Panc1 (cell line): ENCODE results near the gene CANT1. TPM values are rescaled to one million over a fixed set of nuclear protein-coding genes. Genes with fewer than 3 reads are reported as not detected.
A peak's percentile ranks its signal among the peaks of the same experiment; 100 is the strongest.

ENCODE experiments used
- ATAC-seq: fragments of 200-7000 bp; cut with Tn5 transposase; 2 replicates; pipeline ENCODE4 v1.9.1; 2020; ENCODE audit warnings: mild to moderate bottlenecking, moderate library complexity
- BruUV-seq: library from RNA; stranded (reverse); fragments of 400-500 nt; replicated peaks from 2 replicates; lab custom pipeline; 2021; lab: Mats Ljungman, UMichigan
- CTCF ChIA-PET: fragments of 300-600 bp; sonication (Branson Sonifier 250); formaldehyde crosslinking; loops from one replicate; lab custom pipeline; 2022; ENCODE audit warnings: antibody characterized with exemption; lab: Charles Lee
- POLR2A ChIA-PET: fragments of 300-600 bp; sonication (Branson Sonifier 250); formaldehyde crosslinking; loops from one replicate; lab custom pipeline; 2022; ENCODE audit warnings: antibody characterized with exemption; lab: Charles Lee
- DNase-seq: peaks from one replicate; pipeline ENCODE4 v3.0.0-alpha.2; 2010; ENCODE audit warnings: low read depth, low spot score
- H3K27ac ChIP-seq: 2 replicates; pipeline ENCODE4 v1.5.1; 2011; ENCODE audit warnings: mild to moderate bottlenecking, low read length, inconsistent platforms
- H3K27me3 ChIP-seq: fragments of 200-500 bp; sonication (Bioruptor generic); 2 replicates; pipeline ENCODE4 v1.6.0; 2014; ENCODE audit warnings: low read length, inconsistent platforms; ENCODE audit not compliant: control insufficient read depth, insufficient read depth
- H3K36me3 ChIP-seq: fragments of 200-500 bp; sonication (Bioruptor generic); 2 replicates; pipeline ENCODE4 v1.5.1; 2014; ENCODE audit warnings: inconsistent platforms, mild to moderate bottlenecking, low read length, moderate library complexity; ENCODE audit not compliant: control insufficient read depth, insufficient read depth
- H3K4me1 ChIP-seq: 2 replicates; pipeline ENCODE4 v1.5.1; 2011; ENCODE audit warnings: inconsistent platforms, mild to moderate bottlenecking, low read length, moderate library complexity; ENCODE audit not compliant: control insufficient read depth, insufficient read depth
- H3K4me3 ChIP-seq, 2 experiments: 2 replicates each; pipeline ENCODE4 v1.5.1; 2011 to 2012; ENCODE audit warnings: low read depth in 2 of 2, low read length in 2 of 2, mild to moderate bottlenecking in 2 of 2, inconsistent platforms in 1 of 2, moderate library complexity in 1 of 2
- H3K9me3 ChIP-seq: fragments of 200-500 bp; sonication (Bioruptor generic); 2 replicates; pipeline ENCODE4 v1.5.1; 2014; ENCODE audit warnings: low read depth, mild to moderate bottlenecking, inconsistent platforms, low read length, moderate library complexity; ENCODE audit not compliant: control insufficient read depth, insufficient read depth
- POLR2AphosphoS5 ChIP-seq: IDR thresholded peaks from 2 replicates; pipeline ENCODE4 v1.6.1; 2012; ENCODE audit warnings: mild to moderate bottlenecking, low read depth, low read length, moderate library complexity
- SIN3A ChIP-seq: IDR thresholded peaks from 2 replicates; pipeline ENCODE4 v1.6.1; 2012; ENCODE audit warnings: low read depth, mild to moderate bottlenecking, low read length, moderate library complexity, borderline replicate concordance; ENCODE audit not compliant: insufficient read depth
- TCF7L2 ChIP-seq: IDR thresholded peaks from 2 replicates; pipeline ENCODE4 v1.6.1; 2011; ENCODE audit warnings: mild to moderate bottlenecking, low read depth, low read length, inconsistent platforms
- in situ Hi-C: cut with HindIII; loops from 2 replicates; pipeline ENCODE4 v1.10.0; 2016; ENCODE audit warnings: low sequenced_read_pairs, low pct_unique_long_range_greater_than_20kb
- intact Hi-C: fragments of 100-400 bp; cut with micrococcal nuclease; formaldehyde crosslinking; loops from one replicate; pipeline ENCODE4 v1.10.0; 2022; ENCODE audit not compliant: unreplicated experiment
- total RNA-seq: library from RNA; stranded (reverse); gene quantifications from one replicate; pipeline ENCODE4 v1.2.1, GENCODE V29; 2021; ENCODE audit not compliant: unreplicated experiment
- TF ChIP-seq, protein P1 (sequence below), 2 experiments: IDR thresholded peaks; 2 replicates each; pipeline ENCODE4 v1.6.1; 2011 to 2012; ENCODE audit warnings: low read depth in 2 of 2, control low read depth in 1 of 2, low read length in 1 of 2, mild to moderate bottlenecking in 1 of 2, moderate library complexity in 1 of 2; ENCODE audit not compliant: insufficient read depth in 1 of 2
- TF ChIP-seq, protein P2 (sequence below): fragments of 450-650 bp; IDR thresholded peaks from 2 replicates; pipeline ENCODE4 v1.5.1; 2017; ENCODE audit warnings: mild to moderate bottlenecking

Gene CANT1
- total RNA-seq, 1 experiment from 2014 or later, result 160 TPM

DNA sequence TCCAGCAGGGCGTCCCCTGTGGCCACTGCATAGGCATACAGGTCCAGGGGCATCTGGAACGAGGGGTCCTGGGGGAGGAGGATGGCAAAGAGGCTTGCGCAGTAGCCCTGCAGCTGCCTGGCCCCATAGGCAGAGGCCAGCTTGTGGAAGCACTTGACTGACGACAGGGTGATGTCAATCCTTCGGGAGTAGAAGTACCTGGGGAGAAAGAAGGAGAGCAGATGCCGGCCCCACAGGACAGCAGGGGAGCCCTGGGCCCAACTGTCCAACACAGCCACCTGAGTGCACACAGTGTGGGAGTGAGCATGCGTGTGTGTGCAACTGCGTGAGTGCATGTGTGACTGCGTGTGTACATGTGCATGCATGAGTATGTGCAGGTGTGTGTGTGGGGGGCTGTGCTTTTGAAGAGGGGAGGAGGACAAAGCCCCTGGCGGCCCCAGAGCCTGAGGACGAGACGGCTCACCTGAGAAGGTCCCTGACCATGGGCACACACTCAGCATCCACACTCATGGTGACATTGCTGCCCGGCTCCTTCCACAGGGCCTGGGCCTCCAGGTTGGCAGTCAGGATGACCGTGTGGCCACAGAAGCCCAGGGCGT lies 37.0 kb downstream of the CANT1 start:
- Histone ChIP-seq H3K9me3 (no peaks in the 10 kb centered on the region), H3K27ac (no peak overlapping the region), H3K27me3 (no peaks in the 10 kb centered on the region), H3K4me1 (peaks cover 6% of the 10 kb centered on the region; the same call in 1 of the 2 replicates), H3K4me3 (no peak overlapping the region), H3K36me3 (no peaks in the 10 kb centered on the region)
- CTCF ChIA-PET, result interaction anchor here (3.0 kb wide), 1 partner anchor 107 kb away, joined by 33 read pairs; no protein-coding TSS in a partner anchor
- no TSS peak for BruUV-seq
- no peak for DNase-seq
- POLR2A ChIA-PET, result no interaction called here
- intact Hi-C loops, result no loop called here
- no peak for ATAC-seq
- in situ Hi-C loops, result no loop called here
- TF ChIP-seq TCF7L2 (no peak), POLR2AphosphoS5 (no peak), SIN3A (no peak)
- TF ChIP-seq, protein P1, sequence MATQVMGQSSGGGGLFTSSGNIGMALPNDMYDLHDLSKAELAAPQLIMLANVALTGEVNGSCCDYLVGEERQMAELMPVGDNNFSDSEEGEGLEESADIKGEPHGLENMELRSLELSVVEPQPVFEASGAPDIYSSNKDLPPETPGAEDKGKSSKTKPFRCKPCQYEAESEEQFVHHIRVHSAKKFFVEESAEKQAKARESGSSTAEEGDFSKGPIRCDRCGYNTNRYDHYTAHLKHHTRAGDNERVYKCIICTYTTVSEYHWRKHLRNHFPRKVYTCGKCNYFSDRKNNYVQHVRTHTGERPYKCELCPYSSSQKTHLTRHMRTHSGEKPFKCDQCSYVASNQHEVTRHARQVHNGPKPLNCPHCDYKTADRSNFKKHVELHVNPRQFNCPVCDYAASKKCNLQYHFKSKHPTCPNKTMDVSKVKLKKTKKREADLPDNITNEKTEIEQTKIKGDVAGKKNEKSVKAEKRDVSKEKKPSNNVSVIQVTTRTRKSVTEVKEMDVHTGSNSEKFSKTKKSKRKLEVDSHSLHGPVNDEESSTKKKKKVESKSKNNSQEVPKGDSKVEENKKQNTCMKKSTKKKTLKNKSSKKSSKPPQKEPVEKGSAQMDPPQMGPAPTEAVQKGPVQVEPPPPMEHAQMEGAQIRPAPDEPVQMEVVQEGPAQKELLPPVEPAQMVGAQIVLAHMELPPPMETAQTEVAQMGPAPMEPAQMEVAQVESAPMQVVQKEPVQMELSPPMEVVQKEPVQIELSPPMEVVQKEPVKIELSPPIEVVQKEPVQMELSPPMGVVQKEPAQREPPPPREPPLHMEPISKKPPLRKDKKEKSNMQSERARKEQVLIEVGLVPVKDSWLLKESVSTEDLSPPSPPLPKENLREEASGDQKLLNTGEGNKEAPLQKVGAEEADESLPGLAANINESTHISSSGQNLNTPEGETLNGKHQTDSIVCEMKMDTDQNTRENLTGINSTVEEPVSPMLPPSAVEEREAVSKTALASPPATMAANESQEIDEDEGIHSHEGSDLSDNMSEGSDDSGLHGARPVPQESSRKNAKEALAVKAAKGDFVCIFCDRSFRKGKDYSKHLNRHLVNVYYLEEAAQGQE (IDR thresholded peaks at IDR 0.05; ENCODE audit: insufficient read depth in 1 of 2, low read depth in 2 of 2, low read length in 1 of 2), result no peak
- TF ChIP-seq, protein P2, sequence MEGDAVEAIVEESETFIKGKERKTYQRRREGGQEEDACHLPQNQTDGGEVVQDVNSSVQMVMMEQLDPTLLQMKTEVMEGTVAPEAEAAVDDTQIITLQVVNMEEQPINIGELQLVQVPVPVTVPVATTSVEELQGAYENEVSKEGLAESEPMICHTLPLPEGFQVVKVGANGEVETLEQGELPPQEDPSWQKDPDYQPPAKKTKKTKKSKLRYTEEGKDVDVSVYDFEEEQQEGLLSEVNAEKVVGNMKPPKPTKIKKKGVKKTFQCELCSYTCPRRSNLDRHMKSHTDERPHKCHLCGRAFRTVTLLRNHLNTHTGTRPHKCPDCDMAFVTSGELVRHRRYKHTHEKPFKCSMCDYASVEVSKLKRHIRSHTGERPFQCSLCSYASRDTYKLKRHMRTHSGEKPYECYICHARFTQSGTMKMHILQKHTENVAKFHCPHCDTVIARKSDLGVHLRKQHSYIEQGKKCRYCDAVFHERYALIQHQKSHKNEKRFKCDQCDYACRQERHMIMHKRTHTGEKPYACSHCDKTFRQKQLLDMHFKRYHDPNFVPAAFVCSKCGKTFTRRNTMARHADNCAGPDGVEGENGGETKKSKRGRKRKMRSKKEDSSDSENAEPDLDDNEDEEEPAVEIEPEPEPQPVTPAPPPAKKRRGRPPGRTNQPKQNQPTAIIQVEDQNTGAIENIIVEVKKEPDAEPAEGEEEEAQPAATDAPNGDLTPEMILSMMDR, result no peak

DNA sequence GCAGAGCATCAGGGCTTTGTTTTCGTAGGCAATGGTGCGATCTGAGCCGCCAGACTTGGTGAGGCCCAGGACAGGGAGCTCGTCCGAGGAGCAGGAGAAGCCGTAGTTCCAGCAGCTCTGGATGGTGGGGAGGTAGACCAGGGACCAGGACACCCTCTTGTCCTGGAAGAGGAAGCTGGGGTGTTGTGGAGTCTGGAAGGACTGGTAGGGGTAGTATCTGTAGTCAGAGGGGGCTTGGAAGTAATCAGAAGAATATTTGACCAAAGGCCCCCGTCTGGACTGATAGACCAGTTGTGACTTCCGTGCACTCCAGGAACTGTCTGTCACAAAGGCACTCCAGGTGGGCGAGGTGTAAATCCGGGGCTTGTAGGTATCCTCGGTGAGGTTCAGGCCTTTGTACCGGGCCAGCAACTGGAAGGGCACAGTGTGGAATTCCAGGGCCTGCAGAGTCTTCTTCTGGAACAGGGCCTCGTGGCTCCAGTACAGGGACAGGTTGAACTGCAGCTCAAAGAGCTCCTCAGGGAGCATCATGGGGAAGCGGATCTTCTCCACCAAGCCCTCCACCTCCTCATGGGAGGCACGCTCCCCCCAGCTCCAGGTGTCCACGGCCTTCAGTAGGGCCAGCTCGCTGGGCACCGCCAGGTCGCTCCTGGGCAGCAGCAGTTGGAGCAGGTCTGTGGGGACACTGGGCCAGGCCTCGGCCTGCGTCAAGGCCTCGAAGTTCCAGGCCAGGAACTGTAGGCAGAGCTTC lies 37.6 kb downstream of the CANT1 start:
- peaks cover 5% of the 10 kb centered on the region; the same call in 1 of the 2 replicates for H3K4me1 ChIP-seq
- intact Hi-C loops, result loop anchor here (2.0 kb wide), 1 partner anchor 105 kb away; no protein-coding TSS in a partner anchor
- H3K4me3 ChIP-seq, result no peak overlapping the region
- DNase-seq (no peak), ATAC-seq (peak; percentile 33)
- peak overlapping the region; percentile 34; the same call in 1 of the 2 replicates for H3K27ac ChIP-seq
- no peaks in the 10 kb centered on the region for H3K9me3 ChIP-seq
- POLR2A ChIA-PET, result no interaction called here
- CTCF ChIA-PET, result interaction anchor here (0.6 to 3.0 kb wide), 6 partner anchors 13 to 253 kb away, joined by 3 to 33 read pairs (median 6); no protein-coding TSS in a partner anchor
- H3K36me3 ChIP-seq, result no peaks in the 10 kb centered on the region
- in situ Hi-C loops, result no loop called here
- BruUV-seq, result no TSS peak
- H3K27me3 ChIP-seq, result no peaks in the 10 kb centered on the region
- TF ChIP-seq POLR2AphosphoS5 (no peak), SIN3A (no peak), TCF7L2 (no peak)
- TF ChIP-seq, protein P2, result no peak
- TF ChIP-seq, protein P1 (IDR thresholded peaks at IDR 0.05; ENCODE audit: insufficient read depth in 1 of 2, low read depth in 2 of 2, low read length in 1 of 2), result no peak
